GM19438 (cell line): ENCODE results near the gene PLCB1.
"Not testable (repeated sequence)": the region's sequence is repeated elsewhere in the genome, so short reads cannot be mapped to it uniquely, and the experiment has no call there.

Source experiments
- ATAC-seq: cut with Tn5 transposase; IDR thresholded peaks from one replicate; pipeline ENCODE4 v1.9.1; 2021; ENCODE audit warnings: low read depth; ENCODE audit not compliant: unreplicated experiment

The PLCB1 gene

DNA sequence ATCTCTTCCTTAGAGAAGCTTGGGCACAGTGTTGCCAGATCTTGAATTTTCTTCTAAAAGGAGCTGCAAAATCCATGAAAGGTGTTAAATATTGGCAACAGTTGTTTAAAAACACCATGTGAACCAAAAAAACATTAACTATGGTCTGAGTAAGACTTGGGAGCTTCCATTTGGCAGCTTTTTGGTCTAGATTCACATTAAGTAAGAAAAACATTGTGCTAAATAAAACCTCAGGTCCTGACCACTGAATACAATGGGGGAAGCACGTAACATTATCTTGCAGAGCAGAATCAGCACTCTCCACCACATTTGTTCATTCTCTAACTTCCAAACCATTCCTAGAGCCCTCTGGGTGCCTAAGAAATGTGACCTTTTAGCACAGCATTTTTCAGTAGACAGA is 499.2 kb downstream of the PLCB1 start:
- ATAC-seq, result no peak

DNA sequence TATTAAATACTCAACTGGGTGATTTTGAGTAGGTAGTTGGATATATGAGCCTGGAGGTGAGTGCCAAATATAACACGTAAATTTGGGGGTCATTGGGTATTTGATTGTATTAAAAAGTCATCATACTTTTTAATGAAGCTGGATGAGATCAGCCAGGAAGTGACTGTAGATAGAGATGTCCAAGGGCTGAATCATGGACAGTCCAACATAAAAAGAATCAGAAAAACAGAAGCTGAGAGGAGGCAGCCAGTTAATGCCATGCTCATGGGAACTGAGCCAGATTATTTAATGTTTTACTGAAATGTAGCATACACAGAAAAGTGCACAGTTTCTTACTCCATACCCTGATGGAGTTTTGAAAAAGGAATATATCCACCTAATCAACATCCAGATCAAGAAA is 501.3 kb downstream of the PLCB1 start:
- no peak for ATAC-seq

DNA sequence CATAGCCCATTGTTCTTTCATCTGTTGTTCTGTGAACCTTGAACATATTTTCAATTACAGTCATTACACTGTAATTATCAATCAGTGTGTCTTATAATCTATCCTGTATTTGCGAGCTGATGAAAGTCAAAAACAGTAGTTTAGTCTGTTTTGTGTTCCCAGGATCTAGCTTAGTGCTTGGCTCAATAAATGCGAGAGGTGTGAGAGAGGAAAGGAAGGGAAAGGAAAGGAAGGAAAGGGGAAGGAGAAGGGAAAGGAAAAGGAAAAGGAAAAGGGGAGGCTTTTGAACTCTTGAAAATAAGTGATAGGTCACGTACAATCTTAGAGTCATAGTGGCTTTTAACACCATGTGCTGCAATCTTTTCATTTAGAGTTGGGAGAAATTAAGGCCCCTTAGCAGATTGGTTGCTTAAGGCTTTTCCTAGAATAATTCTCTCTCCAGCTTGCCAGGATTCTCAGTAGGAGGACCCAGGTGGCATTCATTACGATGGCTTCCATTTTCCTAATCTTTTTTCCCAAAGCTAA is 503.0 kb downstream of the PLCB1 start:
- no peak for ATAC-seq

DNA sequence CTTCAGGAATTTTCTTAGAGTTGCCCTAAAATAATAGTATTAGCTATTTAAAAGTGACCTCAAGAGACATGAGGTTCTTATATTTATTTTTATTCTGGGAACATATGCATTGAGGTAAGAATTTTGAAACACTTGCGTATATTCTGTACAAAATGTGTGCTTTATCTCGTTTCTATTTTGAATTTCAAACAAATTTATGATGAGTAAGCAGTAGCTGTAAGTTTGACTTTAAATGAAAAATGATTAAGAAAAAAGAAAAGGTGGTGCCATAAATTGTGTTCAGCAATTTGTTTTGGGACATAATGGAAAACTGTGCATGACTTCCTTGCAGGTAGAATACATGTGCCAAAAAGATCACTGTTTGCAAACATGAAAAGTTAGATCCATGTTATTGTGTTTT is 503.8 kb downstream of the PLCB1 start:
- ATAC-seq, result no peak

DNA sequence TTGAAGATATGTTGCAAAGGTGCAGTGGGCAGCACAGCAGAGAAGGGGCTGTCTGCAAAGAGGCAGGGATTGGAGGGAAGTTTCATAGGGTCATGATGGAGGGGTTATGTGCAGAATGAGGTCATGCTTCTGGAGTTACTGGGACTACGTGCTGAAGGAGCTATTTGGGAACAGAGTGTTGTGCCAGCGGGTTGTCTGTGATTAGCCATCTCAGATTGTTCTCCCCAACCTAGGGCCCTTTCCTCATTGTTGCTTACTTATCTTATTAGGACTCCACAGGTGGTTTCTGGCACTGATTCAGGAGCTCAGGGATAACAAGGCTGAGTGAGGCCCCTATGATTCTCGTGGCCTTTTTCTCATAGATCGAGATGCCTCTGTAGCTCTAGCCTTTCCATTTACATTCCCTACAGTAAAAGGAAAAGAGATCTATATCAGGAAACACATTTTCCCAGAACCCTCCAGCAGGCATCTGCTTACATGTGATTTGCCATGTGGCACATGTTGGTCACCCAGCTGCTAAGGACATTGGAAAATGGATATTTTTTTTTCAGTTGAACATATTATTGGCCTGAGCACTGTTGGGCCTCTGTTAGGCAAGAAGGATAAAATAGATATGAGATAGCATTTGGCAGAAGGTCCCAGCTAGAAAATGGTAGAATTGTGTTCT is 507.2 kb downstream of the PLCB1 start:
- ATAC-seq, result no peak

DNA sequence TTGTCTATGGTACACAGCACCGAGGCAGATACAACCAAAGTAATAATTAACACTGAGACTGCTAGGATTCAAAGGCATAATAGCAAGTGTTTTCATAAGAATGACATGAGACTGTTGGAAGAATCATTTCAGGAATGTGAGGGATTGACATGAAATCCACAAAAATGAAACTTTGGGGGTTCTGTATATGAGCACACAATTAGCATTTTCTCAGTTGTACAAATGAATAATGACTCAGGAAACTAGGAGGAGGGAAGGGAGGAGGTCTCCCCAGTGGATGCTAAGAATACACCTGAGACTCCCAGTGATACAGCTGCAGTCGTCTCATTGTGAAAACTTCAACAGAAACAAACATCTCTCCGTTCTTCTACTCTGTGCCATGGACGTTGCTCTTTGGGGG is 508.4 kb downstream of the PLCB1 start:
- no peak for ATAC-seq

DNA sequence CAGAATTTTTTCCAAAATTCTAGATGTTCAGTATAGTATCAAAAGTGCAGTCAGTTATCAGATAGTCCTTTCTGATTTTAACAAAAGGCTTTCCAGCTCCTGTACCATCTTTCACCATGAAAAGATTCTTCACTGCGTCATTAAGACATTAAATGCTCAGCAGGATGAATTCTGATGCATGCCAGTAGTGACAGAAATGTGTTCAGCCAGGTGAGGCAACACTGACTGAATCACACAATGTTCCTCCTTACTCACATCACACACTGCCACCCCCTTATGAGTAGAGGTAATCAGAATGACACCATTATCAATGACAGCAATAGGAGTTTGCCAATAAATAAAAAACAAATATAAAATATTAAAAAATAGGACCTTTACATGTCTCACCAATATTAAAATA is 510.2 kb downstream of the PLCB1 start:
- no peak for ATAC-seq

DNA sequence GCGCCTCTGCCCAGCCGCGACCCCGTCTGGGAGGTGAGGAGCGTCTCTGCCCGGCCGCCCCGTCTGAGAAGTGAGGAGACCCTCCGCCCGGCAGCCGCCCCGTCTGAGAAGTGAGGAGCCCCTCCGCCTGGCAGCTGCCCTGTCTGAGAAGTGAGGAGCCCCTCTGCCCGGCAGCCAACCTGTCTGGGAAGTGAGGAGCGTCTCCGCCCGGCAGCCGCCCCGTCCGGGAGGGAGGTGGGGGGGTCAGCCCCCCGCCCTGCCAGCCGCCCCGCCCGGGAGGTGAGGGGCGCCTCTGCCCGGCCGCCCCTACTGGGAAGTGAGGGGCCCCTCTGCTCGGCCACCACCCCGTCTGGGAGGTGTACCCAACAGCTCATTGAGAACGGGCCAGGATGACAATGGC is 512.4 kb downstream of the PLCB1 start:
- not testable (repeated sequence) for ATAC-seq

DNA sequence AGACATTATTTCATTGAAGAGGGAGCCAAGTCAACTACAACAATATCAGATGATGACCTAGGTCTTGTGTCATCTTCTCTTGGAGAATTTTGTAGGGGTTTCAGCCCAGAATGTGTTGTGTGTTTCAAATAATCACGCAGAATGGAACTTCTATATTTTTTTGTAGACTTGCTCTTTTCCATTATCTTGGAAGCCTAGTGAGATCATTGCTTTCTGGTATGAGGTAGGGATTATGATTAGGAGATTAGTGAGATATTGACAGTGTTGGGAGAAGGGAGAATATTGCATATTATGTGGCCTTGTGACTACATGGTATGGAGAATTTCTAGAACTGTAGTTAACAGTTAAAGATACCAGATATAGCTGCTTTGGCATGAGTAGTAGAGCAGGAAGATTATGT is 513.3 kb downstream of the PLCB1 start:
- ATAC-seq, result no peak

DNA sequence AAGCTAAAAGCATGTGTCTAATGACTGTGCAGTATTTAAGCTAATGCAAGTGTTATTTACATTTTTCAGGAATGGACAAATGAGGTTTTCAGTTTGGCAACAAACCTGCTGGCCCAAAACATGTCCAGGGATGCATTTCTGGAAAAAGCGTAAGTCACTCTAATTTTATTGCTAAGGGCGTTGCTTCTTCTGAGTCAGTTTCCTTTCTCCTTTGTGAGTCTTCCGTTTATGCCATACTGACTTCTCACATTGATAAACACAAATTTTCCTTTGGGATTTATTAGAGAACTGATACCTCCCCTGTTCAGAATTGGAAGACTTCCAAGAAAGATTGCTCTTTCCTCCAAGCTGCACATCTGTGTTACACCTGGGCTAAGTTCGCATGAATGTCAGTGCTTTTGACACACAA is 514.0 kb downstream of the PLCB1 start:
- no peak for ATAC-seq

DNA sequence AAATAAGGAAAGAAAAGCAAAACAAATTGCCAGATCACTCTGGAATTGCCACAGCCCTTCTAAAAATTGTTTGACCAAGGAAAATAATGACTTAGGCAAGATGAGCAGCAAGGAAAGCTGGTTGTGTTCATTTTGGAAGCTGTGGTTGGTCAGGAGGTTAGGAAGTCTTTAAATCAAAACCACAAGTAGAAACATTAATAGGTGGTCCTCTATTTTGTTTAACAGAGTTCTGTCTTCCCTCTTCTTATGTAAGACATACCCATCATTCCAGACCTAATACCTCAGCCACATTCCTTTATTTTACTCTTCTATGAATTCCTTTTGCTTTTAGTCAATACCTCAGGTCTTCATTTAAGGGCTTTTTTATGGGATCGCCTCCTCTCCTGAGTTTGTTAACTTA is 514.6 kb downstream of the PLCB1 start:
- no peak for ATAC-seq

DNA sequence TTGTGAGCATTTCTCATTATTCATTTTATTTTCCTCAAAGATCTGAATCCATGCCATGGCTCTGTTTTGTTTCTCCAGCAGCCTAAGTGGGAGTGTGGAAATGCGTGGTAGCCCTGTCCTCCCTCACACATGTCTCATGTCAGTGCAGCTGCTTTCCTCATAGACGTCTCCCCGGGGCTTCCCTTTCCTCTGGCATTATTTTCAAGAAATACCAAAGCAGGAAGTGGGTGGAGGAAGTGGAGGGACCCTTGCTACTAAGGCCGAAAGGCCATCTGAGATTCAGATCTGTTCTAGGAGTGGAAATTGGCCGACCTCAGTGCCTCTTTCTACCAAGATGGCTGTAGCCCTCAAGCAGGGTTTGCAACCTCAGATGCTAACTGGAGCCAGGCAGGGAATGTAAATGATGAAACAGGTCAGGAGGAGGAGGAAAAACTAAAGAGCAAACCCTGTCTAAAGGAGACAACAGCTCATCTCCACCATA is 515.9 kb downstream of the PLCB1 start:
- no peak for ATAC-seq

DNA sequence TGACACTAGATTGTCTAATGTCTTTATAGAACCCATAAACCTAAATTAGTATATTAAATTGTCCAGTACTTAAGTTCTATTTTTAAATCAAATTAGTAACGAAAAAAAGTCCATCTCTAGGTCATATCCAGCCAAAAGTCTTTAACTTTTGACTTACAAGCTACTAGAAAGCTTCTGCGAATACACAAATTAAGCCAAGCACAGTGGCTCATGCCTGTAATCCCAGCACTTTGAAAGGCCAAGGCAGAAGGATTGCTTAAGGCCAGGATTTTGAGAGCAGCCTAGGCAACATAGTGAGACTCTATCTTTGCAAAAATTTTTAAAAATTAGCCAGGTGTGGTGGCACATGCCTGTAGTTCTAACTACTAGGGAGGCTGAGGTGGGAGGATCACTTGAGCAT is 516.4 kb downstream of the PLCB1 start:
- no peak for ATAC-seq

DNA sequence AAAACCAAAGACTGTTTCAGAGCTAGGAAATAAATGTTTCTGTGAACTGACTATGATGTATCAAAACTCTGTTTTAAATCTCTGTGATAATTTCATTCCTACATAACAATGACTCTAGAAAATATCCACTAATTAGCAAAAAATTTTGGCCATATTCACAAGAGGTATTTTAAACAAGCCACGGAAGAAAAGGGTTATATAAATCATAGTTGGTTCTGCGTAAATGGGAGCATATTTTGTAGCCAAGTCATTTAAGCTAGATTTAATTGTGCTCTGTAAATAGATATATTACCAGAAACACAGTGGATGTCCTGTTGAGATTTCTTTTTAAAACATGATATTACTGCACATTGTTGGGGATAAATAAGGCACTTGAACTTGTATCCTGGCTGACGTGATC is 520.3 kb downstream of the PLCB1 start:
- ATAC-seq, result no peak

DNA sequence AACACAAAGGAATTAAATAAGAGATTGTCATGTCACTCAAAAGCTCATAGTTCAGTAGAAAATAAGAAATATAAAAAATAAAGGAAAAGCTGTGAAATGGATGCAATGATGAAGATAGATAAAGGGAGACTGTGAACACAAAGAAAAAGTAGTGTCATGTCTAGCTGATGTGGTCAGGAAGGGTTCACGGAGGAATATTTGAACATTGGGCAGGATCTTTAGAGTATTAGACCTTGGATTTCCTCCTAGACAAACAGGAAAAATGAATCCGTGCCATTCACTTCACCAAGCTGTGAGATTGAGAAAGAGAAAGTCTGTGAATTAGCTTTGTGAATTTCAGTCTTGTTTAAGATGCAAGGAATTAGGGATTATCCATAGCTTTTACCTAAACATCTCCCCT is 522.4 kb downstream of the PLCB1 start:
- no peak for ATAC-seq

DNA sequence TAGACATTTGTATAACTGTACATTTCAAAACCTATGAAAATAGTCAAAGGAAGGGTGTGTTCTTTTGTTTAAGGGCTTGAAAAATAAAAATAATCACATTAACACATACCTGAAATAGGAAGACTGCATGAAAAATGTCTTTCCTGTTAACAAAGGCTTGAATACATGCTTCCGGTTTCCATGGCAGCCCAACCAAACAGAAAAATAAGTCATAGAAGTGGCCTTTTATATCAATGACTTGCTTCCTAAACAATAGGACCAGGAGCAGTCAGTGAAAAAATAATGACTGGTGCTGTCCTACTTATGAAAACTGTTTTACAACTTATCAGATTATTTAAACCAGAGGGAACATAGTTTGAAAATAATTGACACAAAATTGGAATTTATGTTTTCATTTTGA is 524.3 kb downstream of the PLCB1 start:
- no peak for ATAC-seq

DNA sequence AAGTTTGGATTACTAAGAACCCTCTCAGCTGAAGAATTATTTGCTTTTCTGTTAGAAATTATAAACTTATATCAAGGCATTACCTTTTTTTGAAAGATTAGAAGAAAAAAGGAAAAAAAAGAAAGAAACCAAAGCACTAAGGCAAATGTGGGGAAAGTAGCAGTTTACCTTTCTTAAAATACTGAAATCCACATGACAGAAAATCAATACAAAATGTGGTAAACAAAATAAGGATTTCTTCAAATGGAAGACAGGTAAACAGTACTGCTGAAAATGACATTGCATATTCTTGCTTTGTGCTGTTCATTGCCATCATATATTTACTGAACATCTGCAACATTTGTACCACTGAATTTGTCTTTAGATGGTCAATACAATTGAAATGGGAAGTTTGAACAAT is 525.6 kb downstream of the PLCB1 start:
- ATAC-seq, result no peak

DNA sequence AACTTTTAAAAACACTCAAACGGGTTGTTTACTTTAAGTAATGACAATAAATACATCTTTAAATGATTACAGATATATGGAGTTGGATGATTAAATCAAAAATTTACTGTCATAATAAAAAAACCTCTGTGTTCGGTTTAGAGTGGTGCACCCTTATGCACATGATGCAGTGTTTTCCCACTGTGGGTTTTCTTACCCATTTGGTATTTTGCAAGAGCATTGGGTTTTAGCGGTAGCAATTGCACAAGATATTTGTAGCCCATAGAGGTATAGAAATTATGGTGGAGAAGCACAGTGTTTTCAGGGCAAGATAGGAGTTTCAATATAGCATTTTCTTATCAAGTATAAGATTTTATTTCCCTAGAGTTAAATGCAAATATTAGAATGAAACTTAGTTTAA is 526.0 kb downstream of the PLCB1 start:
- no peak for ATAC-seq

DNA sequence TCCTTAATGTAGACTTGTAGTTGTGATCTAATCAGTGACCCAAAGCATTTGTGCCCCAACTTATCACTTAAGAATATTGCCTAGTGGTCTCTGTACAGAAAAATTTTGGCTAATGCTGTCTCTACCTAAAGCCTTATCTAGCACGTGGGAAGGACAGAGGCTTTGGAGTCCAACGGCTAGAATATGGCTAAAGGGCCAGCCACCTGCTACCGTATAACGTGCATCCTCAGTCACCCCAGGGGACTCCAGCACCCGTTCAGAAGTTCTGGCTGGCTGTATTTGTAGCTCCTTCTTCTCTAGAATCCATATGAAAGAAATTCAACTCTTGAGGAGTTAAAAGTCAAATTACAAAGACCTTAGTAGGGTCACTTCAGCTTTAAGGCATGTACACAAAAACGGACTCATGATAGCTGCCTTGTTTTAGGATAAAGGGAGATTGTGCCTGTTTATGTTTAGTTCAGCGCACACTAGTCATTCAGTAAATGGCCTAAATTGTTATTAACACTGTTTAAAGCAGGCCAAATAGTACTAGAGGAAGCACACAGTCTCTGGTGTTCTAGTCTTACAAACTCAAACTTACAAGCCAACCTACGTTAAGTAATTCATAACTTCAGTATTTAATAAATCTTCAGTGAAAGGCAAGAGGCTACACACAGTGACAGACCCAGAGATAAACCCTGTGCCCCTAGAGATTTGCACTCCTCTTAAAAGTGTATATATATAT is 529.3 kb downstream of the PLCB1 start:
- ATAC-seq, result no peak

DNA sequence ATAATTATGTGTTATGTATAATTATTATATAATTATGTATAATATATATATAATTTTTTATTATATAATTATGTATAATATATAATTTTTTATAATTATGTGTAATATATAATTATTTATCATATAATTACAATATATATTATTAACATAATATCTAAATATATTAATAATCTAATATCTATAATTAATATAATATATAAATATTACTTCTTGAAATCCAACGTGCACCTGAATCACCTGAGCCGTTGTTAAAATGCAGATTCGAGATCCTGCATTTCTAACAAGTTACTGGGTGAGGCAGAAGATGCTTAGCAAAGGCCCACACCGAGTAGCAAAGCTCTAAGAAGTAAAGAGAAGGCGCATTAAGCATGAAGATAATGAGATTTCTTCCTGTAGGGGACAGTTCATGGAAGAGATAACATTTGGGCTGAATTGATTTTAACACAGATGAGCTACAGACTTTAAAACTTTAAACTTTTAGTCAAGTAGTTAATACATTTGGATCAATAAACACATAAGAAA is 530.4 kb downstream of the PLCB1 start:
- no peak for ATAC-seq

DNA sequence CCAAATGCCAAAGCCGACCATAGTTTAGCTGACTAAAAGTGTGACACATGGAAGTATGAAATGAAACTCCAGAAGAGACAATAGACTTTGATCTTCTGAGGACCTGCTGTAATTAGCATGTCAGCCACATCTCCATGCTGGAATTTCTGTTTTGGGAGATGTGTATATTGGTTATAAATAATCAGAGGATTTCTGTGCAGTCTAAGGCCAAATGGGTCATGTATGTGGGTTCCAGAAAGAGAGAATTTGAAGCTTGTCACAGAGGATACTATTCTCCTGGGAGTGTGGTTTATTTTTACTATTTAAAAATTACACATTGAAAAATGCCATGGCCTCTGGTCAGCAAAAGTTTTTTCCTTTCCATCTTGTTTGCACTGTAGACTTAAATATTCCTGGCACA is 531.4 kb downstream of the PLCB1 start:
- ATAC-seq, result no peak

DNA sequence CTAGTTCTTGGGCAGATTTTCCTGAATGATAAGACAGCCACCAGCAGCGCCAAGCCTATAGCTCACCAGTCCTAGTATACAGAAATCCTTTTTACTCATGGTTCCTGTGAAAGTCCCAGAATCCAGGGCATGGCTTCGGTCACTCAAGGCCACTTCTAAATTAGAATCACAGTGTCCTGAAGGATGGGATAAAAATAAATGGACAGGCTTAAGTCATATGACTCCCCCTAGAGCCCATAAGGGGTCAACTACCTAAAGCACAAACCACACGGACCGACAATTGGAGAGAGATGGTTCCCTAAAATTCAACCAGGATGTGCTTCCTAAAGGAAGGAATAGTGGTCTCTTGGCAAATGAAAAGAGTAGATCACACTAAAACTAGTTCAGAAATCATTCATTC is 532.7 kb downstream of the PLCB1 start:
- ATAC-seq, result no peak
